GM18858 (cell line): ENCODE results near the gene CAPN15.
"Not testable (repeated sequence)": the region's sequence is repeated elsewhere in the genome, so short reads cannot be mapped to it uniquely, and the experiment has no call there.

ENCODE experiments used
- ATAC-seq: cut with Tn5 transposase; IDR thresholded peaks from one replicate; pipeline ENCODE4 v1.9.1; 2021; ENCODE audit not compliant: unreplicated experiment

Gene CAPN15

GRCh38 chr16:588889-589657 is 61.6 kb downstream of the CAPN15 start:
- peak; percentile 61 for ATAC-seq

- peak; percentile 43 for ATAC-seq
Measured at GRCh38 chr16:589658-590187, 62.2 kb downstream of the CAPN15 start, which contains the start of gene RAB40C. Gene RAB40C (plus strand): TSS chr16:590066. CDS start chr16:590292, 226 bp downstream.

GRCh38 chr16:590188-590814 is 62.8 kb downstream of the CAPN15 start:
- ATAC-seq: no peak

GRCh38 chr16:590815-591200 is 63.3 kb downstream of the CAPN15 start:
- no peak for ATAC-seq

- ATAC-seq: no peak
Measured at GRCh38 chr16:591231-591630, 63.7 kb downstream of the CAPN15 start.

GRCh38 chr16:591892-592517 is 64.5 kb downstream of the CAPN15 start:
- no peak for ATAC-seq

- ATAC-seq: no peak
Measured at GRCh38 chr16:592518-593306, 65.2 kb downstream of the CAPN15 start.

GRCh38 chr16:593406-593805 is 65.9 kb downstream of the CAPN15 start:
- no peak for ATAC-seq

- no peak for ATAC-seq
Measured at GRCh38 chr16:593807-594206, 66.3 kb downstream of the CAPN15 start.

- ATAC-seq: no peak
Measured at GRCh38 chr16:595094-595528, 67.6 kb downstream of the CAPN15 start.

- no peak for ATAC-seq
Measured at GRCh38 chr16:595942-596735, 68.6 kb downstream of the CAPN15 start.

- ATAC-seq: no peak
Measured at GRCh38 chr16:596736-597060, 69.2 kb downstream of the CAPN15 start.

GRCh38 chr16:597655-598054 is 70.1 kb downstream of the CAPN15 start:
- not testable (repeated sequence) for ATAC-seq

- ATAC-seq: no peak
Measured at GRCh38 chr16:598823-599739, 71.6 kb downstream of the CAPN15 start.

- ATAC-seq: no peak
Measured at GRCh38 chr16:600781-601180, 73.3 kb downstream of the CAPN15 start.

- ATAC-seq: no peak
Measured at GRCh38 chr16:603933-604332, 76.4 kb downstream of the CAPN15 start.
